Measurements from ENCODE around the gene MACROD2.

MACROD2 gene

DNA sequence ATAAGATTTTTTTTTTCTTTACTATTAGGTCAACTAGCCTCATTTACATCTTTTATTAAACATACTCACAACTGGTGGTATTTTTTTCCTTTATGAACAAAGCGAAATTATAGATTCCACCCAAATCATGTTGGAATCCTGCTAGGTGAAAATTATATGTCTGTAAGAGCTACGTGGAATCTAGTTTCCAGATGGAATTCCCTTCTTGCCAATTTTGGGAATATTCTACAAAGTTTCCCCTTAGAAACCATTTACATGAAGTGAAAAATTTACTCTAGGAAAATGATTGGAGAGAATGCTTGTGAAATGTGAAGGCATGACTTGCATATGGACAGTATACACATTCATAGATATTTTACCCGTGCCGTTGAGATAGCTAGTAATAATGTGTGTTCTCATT lies 1466.6 kb downstream of the MACROD2 start:
- TF ChIP-seq TAF1 (IDR thresholded peaks at IDR 0.05; ENCODE audit: borderline replicate concordance, insufficient read depth, low read length), result no peak
- TF ChIP-seq FOXP2 (optimal IDR thresholded peaks at IDR 0.05; ENCODE audit: borderline replicate concordance, extremely low read depth, extremely low read length, insufficient read depth), result no peak
- TF ChIP-seq POLR2AphosphoS5 (IDR thresholded peaks at IDR 0.05; ENCODE audit: low read depth, low read length), result no peak
- TF ChIP-seq SIN3A (IDR thresholded peaks at IDR 0.05; ENCODE audit: borderline replicate concordance, insufficient read depth, low read length), result no peak
- TF ChIP-seq, protein P1, sequence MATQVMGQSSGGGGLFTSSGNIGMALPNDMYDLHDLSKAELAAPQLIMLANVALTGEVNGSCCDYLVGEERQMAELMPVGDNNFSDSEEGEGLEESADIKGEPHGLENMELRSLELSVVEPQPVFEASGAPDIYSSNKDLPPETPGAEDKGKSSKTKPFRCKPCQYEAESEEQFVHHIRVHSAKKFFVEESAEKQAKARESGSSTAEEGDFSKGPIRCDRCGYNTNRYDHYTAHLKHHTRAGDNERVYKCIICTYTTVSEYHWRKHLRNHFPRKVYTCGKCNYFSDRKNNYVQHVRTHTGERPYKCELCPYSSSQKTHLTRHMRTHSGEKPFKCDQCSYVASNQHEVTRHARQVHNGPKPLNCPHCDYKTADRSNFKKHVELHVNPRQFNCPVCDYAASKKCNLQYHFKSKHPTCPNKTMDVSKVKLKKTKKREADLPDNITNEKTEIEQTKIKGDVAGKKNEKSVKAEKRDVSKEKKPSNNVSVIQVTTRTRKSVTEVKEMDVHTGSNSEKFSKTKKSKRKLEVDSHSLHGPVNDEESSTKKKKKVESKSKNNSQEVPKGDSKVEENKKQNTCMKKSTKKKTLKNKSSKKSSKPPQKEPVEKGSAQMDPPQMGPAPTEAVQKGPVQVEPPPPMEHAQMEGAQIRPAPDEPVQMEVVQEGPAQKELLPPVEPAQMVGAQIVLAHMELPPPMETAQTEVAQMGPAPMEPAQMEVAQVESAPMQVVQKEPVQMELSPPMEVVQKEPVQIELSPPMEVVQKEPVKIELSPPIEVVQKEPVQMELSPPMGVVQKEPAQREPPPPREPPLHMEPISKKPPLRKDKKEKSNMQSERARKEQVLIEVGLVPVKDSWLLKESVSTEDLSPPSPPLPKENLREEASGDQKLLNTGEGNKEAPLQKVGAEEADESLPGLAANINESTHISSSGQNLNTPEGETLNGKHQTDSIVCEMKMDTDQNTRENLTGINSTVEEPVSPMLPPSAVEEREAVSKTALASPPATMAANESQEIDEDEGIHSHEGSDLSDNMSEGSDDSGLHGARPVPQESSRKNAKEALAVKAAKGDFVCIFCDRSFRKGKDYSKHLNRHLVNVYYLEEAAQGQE (IDR thresholded peaks at IDR 0.05; ENCODE audit: insufficient read depth in 1 of 2, low read depth in 2 of 2, low read length in 2 of 2), result no peak

GRCh38 chr20:15475483-15475882 lies 1480.2 kb downstream of the MACROD2 start:
- TF ChIP-seq POLR2AphosphoS5 (IDR thresholded peaks at IDR 0.05; ENCODE audit: low read depth, low read length), result no peak
- no peak for TF ChIP-seq TAF1 (IDR thresholded peaks at IDR 0.05; ENCODE audit: borderline replicate concordance, insufficient read depth, low read length)
- TF ChIP-seq, protein P1 (IDR thresholded peaks at IDR 0.05; ENCODE audit: insufficient read depth in 1 of 2, low read depth in 2 of 2, low read length in 2 of 2), result no peak
- no peak for TF ChIP-seq FOXP2 (optimal IDR thresholded peaks at IDR 0.05; ENCODE audit: borderline replicate concordance, extremely low read depth, extremely low read length, insufficient read depth)
- TF ChIP-seq SIN3A (IDR thresholded peaks at IDR 0.05; ENCODE audit: borderline replicate concordance, insufficient read depth, low read length), result no peak

GRCh38 chr20:15476186-15476585 lies 1480.9 kb downstream of the MACROD2 start:
- TF ChIP-seq POLR2AphosphoS5 (IDR thresholded peaks at IDR 0.05; ENCODE audit: low read depth, low read length), result no peak

GRCh38 chr20:15476781-15477180 lies 1481.5 kb downstream of the MACROD2 start:
- TF ChIP-seq FOXP2 (optimal IDR thresholded peaks at IDR 0.05; ENCODE audit: borderline replicate concordance, extremely low read depth, extremely low read length, insufficient read depth), result no peak
- TF ChIP-seq, protein P1 (IDR thresholded peaks at IDR 0.05; ENCODE audit: insufficient read depth in 1 of 2, low read depth in 2 of 2, low read length in 2 of 2), result no peak
- TF ChIP-seq SIN3A (IDR thresholded peaks at IDR 0.05; ENCODE audit: borderline replicate concordance, insufficient read depth, low read length), result no peak
- TF ChIP-seq POLR2AphosphoS5 (IDR thresholded peaks at IDR 0.05; ENCODE audit: low read depth, low read length), result no peak
- TF ChIP-seq TAF1 (IDR thresholded peaks at IDR 0.05; ENCODE audit: borderline replicate concordance, insufficient read depth, low read length), result no peak

GRCh38 chr20:15482525-15482924 lies 1487.2 kb downstream of the MACROD2 start:
- TF ChIP-seq SIN3A (IDR thresholded peaks at IDR 0.05; ENCODE audit: borderline replicate concordance, insufficient read depth, low read length) (no peak), POLR2AphosphoS5 (IDR thresholded peaks at IDR 0.05; ENCODE audit: low read depth, low read length) (no peak), FOXP2 (optimal IDR thresholded peaks at IDR 0.05; ENCODE audit: borderline replicate concordance, extremely low read depth, extremely low read length, insufficient read depth) (no peak), TAF1 (IDR thresholded peaks at IDR 0.05; ENCODE audit: borderline replicate concordance, insufficient read depth, low read length) (no peak)
- TF ChIP-seq, protein P1 (IDR thresholded peaks at IDR 0.05; ENCODE audit: insufficient read depth in 1 of 2, low read depth in 2 of 2, low read length in 2 of 2), result no peak
